HG03354 (cell line): ENCODE results near the gene TBC1D10A.

ENCODE experiments used
- ATAC-seq: cut with Tn5 transposase; IDR thresholded peaks from one replicate; pipeline ENCODE4 v1.9.1; 2021; ENCODE audit warnings: mild to moderate bottlenecking; ENCODE audit not compliant: unreplicated experiment, poor library complexity, severe bottlenecking

TBC1D10A gene

GRCh38 chr22:30305906-30306626 lies 20.7 kb downstream of the TBC1D10A start:
- ATAC-seq: no peak

DNA sequence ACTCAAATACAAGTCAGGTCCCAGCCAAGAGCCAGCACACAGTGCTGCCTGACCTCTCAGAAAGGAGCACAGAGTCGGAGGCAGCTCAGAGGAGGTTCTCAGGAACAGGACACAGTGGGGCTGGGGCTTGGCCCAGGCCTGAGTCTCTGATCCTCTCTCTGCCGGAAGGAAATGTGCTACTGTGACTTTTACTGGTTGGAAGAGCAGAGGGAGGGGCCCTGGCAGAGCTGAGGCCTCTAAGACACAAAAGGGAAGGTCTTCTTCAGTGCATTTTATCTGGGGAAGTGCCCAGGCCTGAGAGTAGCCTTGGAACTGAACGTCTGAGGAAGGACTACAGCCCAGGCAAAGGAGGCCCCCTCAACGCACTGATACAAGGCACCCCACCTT lies 21.2 kb downstream of the TBC1D10A start:
- ATAC-seq: peak; percentile 29

- no peak for ATAC-seq
Observed at GRCh38 chr22:30304495-30305244, 22.1 kb downstream of the TBC1D10A start.

DNA sequence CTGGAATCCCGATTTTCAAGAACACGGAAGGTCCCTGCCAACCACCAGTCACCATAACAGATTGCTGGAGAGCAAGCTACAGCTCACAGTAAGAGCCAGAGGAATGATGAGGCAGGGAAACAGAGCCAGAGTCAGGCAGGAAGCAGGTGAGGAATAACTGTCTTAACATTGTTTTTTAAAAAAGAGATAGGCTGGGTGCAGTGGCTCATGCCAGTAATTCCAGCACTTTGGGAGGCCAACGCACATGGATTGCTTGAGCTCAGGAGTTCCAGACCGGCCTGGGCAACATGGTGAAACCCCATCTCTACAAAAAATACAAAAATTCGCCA lies 24.0 kb downstream of the TBC1D10A start:
- no peak for ATAC-seq

- ATAC-seq: no peak
Observed at GRCh38 chr22:30301995-30302809, 24.5 kb downstream of the TBC1D10A start.

DNA sequence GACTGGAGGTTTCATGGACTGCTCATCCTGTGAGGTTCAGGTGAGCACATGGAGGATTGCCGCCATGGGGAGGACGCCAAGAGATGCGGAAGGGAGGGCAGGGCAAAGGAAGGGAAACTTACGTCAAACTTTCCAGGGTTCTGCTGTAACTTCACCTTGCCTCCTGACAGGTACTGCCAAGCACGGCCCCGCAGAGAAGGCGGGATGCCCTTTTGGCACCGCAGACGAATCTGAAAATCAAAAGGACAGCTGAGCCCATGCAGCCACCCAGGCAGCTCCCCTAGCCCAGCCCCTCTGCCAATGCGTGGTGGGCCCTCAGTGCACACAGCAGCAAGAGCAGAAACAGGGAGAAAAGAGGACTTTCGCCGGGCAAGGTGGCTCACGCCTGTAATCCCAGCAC lies 27.4 kb downstream of the TBC1D10A start:
- no peak for ATAC-seq

DNA sequence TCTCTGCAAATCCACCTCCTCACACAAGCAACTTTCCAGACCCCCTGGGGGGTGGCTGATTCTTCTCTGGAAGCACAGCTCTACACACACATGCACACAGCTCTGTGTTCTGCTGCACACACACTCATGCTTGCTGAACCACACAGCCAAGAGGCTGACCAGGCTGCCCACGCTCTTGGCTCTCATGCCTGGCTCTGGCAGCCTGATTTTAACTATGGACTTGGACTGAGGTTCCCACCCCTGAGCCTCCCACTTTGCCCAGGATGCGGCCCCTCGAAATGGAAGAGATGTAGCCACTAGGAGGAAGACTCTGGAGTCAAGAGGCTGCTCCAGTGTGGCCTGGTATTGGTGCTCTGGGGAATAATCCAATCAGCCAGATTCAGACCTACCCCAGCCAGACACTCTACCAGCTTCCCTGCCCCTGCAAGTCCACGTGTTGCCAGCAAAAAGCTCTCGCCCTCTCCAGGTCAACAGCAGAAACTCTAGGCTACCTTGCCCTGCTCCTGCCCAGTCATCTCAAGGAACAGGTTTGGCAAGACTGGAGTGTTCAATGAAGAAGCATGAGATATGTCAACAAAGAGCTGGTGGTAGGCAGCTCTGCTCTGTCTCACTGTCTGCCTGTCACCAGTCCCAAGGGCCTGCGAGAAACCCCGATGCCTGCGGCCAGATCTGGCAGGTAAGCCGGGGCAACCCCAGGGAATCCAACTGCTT lies 28.6 kb downstream of the TBC1D10A start:
- ATAC-seq: no peak

- ATAC-seq: no peak
Observed at GRCh38 chr22:30297276-30297990, 29.3 kb downstream of the TBC1D10A start.

DNA sequence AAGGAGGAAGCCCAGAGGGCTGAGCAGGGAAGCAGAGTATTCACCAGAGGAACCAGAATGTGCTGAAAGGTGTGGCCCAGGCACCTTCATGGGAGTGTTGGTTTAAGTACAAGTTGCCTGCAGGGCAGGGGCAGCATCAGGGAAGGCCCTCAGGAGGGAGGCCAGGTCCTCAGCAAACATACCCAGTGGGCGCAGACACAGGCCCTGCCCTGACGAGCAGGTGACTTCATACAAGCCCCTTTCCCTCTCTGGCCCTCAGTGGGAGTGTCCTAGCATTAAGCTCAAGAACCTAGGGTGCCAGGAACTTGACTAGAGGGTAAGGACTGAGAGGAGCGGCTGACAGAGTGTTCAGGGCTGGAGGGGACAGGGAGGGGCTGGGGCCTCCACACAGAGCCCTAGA lies 29.9 kb downstream of the TBC1D10A start:
- no peak for ATAC-seq

DNA sequence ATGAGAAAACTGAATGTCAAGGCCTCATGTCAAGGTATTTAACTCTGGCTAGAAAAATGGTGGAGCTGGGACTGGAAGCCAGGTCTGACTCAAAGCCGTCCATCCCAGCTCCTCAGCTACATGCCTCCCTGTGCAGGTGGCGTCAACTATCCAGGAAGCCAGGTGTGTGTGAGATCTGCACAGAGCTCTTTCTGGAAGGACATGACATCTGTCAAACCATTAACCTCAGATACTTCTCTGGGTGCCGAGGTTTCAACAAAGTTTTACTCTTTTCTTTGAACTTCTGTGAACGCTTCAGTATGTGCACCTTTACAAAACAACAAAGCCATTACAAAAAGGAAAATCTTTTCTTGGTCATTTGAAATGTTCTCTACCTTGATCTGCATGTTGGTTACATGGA lies 30.4 kb downstream of the TBC1D10A start:
- ATAC-seq: no peak

- ATAC-seq: no peak
Observed at GRCh38 chr22:30295576-30295975, 31.2 kb downstream of the TBC1D10A start.

DNA sequence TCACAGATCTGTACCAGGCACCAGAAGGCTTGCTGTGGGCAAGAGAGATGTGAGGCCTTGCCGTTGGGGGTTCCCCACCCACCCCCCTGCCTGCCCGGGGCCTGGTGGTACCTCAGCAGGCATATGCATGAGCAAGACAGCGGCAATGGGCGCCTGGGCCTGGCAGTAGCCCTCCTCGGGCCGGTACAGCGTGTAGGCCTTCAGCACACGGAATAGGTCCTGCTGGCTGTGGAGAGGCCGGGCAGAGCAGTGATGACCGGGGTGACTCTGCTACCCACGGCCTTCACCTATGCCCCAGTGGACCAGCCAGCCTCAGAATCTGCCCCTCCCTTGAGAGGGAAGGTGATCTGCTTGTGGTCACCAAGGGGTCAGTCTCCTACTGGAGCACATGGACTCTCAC lies 31.9 kb downstream of the TBC1D10A start:
- ATAC-seq: no peak

DNA sequence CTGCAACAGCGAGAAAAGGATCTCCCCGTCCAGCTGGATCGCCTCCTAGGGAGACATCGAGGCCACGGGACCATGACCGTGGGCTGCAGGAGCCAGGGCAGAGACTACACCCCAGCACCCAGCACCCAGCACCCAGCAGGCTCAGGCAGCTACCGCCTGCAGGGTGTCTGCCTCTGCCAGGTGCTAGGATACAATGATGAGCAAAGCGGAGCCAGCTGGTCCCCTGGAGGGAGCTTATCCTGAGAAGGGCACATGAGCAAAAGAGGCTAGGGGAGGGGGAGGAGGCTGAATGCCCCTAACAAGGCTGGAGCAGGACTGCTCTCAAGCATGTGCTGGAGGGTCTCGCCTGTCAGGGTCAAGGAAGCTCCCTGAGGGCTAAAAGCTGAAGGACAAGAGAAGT lies 32.7 kb downstream of the TBC1D10A start:
- no peak for ATAC-seq

DNA sequence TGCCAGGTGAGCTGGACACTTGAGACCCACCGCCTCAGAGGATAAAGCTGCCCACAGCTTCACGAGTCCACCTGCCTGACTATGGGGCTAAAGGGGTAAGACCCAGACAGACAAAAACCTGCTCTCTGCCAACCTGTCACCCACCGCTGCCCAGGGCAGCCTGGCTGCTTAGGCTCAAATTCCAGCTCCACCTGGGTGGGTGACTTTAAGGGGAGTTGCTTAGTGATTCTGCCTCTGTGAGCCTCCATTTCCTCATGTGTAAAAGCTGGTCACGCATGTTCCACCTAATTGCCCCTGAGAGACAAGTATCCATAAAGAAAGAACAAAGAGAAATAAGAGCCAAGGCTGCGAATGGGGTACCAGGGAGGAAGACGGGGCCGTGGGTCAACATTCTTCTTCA lies 33.7 kb downstream of the TBC1D10A start:
- no peak for ATAC-seq

DNA sequence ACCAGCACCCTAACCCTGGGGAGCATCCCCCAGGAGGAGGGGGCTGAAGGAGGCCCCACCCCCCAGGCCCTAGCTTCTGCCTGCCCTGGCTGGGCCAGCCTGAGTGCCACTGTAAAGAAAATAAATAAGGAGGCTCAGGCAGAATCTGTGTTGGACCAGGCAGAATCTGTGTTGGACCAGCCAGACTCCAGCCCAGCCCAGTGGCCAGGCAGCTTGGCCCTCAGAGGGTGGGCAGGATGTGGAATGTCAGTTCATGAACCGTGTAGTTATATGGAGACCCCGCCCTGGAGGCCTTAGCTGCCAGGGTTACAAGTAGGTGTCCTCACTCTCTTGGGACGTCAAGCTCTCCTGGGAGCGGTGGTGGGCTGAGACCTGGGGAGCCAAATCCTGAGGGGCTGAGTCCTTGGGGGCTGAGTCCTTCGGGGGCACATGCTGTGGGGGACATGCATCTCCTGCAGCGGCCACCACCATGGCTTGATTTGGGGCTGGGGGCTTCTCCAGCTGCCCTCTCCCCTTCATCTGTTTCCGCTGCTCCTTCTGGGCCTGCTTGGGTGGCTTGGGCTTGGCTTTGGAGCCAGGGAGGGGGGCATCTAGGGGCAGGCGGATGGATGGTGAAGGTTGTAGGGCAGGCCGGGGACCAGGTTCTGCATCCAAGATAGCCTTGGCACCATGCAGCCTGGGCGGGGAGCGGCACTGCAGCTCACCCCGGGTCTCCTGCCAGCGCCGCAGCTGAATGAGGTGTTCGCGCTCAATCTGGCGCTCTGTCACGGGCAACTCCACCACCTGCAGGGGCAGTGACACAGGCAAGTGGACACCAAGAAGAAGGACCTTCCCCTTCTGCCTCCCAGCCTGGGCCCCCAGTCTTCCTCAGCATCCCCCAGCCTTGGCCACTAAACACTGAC lies 34.4 kb downstream of the TBC1D10A start:
- no peak for ATAC-seq

GRCh38 chr22:30291058-30291892 lies 35.5 kb downstream of the TBC1D10A start:
- ATAC-seq: no peak

GRCh38 chr22:30290342-30291057 lies 36.2 kb downstream of the TBC1D10A start:
- no peak for ATAC-seq
